GM19238 (cell line): Measurements from ENCODE around the gene BBIP1.
"Not testable (repeated sequence)": the region's sequence is repeated elsewhere in the genome, so short reads cannot be mapped to it uniquely, and the experiment has no call there.

Experiments
- DNase-seq: peaks from one replicate; pipeline ENCODE4 v3.0.0; 2011; ENCODE audit warnings: low spot score; ENCODE audit not compliant: insufficient read length

The BBIP1 gene

DNA sequence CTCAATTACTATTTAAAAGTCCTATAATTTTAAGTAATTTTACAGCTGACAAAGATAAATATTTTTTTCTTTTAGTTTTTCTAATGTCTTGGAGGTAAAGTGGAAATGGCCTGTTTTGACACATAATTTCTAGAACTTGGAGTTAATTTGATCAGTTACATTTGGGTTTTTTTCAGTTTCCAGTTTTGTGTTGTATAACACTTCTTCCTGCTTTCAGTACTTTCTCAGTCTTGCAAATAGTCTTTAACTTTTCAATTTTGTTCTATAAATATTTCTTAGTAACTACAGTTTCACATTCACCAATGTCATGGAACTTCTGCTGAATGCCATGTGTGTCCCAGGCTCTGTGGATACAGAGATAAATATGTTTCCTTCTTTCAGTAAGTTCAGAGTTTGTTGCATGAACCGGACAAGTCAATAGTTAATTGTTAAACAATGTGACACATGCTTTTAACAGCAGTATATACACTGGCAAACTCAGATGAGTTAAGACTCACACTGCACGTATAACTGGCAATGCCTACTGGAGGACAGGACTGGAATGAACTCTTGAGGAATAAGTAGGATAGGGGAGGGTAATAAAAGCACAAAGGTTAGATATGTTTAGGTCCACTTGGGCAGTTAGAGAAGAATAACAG is 5.0 kb upstream of the BBIP1 start:
- no peak for DNase-seq

DNA sequence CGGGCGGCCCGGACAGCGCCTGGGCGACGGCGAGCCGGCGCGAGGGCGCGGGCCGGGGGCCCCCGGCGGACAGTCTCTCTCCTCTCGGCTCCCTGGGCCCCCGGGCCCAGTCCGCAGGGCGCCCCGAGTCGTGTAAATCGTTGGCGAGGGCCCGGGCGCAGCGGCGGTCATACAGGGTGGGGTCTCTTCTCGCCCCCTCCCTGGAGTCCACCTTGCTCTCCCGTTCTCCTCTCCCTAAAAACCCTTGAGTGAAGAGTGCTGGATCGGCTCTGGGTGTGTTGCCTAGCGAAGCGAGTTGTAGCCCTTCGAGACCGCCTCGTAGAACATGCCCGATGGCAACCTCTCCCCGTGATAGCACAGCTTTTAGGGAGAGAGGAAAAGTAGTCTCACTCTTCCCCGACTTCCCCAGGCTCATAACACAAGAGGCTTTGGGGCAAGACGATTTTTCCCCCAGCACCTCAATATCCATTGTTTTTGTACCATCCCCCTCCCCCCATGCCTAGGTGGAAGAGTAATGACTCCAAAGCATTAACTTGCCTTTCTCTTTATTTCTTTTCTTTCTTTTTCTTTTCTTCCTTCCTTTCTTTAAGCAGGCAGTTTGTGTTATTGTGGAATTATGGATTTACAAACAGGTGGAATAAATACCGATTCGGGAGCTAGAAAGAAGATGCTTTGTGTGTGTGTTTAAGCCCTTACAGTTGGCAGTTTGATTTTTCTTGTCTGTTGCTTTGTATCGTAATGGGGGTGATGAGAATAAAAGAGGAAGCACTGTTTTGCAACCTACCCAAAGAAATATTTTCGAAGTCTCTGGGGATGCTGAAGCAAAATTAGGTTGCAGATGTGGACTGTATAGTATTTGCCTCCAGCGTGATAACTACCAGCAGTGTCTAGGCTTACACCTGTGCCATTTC is 1.2 kb upstream of the BBIP1 start:
- peak; percentile 7 for DNase-seq

DNA sequence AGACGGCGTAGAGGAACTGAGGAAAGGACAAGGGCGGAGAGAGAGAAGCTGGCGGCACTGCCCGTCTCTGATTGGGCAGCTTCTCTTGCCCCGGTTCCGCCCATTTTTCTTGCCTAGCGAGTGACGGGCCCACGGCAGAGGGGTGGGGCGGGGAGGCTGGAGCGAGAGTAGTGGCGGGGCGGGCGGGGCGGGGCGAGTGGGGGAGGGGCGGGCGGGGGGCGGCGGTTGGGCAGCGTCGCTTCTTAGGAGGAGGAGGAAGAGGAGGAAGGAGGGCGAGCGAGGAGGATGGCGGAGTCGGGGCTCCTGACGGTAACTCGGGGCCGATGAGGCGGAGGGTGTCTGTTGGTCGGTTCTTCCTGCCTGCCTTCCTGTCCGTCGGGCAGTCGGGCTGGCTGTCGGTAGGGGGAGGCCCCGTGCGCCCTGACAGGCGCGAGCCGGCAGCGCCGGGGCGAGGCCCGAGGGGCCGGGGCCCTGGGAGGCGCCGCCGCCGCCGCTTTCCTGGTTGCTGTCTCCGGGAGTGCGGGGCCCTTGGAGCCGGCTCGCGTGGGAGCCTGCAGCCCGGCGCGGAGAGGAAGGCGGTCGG is 460 bp upstream of the BBIP1 start, which contains the start of gene SHOC2:
TSS of gene SHOC2 (plus strand) at position 256 of the 583 bp plus-strand sequence. CDS start 44,755 bp downstream, outside the sequence.
- DNase-seq, result peak; percentile 70

DNA sequence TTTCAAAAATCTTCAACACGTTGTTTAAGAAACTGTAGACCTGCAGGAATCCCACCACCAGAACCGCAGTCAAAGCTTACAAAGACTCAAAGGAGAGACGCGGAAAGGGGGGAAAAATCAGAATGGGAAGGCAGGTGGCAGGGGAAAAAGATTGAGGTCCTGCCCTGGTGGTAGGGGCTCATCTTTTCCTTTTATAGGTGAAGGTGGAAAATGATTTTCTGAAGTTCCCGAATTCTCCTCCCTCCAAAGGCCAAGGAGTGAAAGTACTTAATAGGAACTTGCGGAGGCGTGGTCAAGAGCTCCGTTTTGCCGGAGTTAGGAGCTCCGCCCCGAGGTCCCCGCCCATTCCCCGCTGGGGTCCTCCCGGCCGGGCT is 724 bp downstream of the BBIP1 start:
- no peak for DNase-seq

DNA sequence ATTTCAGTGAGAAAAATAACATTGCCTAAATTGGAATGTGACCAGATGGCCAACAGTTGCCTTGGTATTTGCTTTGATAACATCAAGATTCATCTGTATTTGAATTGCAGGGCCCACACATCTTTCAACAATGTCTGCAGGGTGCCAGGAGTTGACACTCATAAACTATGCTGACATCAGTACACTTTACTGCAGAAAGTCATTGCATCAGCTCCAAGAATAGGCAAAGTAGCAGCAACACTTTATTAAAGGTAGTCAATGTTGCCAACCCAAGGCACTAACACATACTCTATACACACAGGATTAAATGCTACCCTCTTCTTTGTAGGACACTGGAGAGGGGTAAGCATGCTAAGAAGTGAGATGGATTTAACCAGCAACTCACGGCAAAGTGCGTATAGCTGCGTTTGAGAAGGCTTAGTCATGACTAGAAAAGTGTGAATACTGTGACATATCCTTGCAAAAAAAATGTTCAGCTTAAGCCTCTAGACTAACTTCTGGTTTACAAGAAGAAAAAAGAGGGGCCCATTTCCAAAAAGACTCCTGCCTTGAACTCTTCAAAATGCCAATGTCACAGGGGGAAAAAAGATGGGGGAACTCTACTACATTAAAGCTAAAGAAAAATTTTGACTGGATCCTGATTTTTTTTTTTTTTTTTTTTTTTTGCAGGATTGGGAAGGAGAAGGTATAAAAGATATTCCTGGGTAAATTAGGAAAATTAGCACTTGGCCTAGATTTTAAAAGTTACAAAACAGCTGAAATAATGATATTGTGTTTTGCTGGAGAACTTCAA is 2.2 kb downstream of the BBIP1 start:
- no peak for DNase-seq

DNA sequence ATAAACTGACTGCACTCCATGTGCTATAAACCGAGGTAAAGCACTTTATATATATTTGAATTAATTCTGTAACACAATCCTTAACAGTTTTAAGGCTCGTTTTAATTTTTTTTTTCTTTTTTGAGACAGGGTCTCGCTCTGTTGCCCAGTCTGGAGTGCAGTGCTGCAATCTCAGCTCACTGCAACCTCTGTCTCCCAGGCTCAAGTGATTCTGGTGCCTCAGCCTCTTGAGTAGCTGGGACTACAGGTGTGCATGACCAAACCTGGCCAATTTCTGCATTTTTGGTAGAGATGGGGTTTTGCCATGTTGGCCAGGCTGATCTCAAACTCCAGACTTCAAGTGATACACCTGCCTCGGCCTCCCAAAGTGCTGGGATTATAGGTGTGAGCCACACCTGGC is 3.4 kb downstream of the BBIP1 start:
- not testable (repeated sequence) for DNase-seq

DNA sequence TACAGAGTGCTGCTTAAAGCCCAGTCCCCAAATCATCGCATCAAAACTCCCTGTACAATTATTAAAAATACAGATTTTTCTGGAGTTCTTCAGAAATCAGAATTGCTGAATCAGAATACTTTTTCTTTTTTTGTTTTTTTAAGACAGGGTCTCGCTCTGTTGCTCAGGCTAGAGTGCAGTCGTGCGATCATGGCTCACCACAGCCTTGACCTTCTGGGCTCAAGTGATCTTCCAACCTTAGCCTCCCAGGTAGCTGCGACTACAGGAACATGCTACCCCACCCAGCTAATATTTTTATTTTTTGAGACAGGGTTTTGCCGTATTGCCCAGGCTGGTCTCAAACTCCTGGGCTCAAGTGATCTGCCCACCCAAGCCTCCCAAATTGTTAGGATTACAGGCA is 3.9 kb downstream of the BBIP1 start:
- no peak for DNase-seq

DNA sequence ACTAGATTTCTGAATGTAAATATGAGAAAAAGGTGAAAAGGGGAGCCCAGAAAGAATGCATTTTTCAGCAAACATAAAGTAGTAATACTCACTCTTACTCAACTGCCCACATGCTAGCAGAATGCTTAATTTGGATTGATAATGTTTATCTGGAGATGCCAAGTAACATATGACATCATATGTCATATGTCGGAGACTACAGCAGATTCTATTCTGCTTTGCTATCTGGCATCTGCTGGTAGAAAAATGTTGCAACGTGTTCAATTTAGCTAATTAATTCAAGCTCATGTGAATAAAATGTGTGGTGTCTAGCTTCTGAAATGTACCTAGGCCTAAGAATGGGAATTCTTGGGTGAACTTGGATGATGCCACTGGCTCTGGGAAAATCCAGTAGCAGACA is 4.5 kb downstream of the BBIP1 start:
- DNase-seq, result no peak

DNA sequence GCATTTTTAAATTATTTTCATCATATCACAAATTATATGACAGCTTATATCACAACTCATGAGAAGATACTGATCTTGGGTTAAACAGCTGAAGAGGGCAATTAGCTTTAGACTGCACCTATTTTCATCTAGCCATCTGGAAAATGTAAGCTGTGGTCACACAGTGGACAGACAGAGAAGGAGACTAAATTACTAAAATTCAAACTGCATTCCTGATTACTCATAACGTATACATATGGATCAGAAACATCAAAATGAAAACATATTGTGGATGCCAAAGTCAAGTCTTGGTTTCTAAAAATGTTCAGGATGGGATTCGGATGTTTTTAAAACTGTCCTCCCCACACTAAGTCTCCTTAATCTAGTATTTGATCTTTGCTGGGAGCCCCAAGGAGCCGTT is 6.6 kb downstream of the BBIP1 start:
- DNase-seq, result no peak

DNA sequence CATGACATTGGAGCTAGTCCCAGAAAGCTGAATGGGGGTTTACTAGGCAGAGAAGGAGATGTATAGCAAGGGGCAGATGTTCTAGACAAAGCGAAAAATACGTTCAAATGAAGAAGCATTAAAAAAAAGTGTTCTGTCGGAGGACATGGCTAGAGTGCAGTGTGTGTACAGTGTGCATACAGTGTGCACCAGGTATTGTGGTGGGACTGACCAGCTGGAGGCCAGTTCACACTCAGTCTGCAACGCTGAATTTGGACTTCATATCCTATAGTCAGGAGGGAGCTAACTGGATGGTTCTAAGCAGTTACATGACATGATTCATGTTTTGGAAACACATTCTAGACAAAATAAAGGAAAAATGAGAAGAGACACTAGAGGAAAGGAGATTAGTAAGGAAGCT is 8.8 kb downstream of the BBIP1 start:
- DNase-seq, result no peak

DNA sequence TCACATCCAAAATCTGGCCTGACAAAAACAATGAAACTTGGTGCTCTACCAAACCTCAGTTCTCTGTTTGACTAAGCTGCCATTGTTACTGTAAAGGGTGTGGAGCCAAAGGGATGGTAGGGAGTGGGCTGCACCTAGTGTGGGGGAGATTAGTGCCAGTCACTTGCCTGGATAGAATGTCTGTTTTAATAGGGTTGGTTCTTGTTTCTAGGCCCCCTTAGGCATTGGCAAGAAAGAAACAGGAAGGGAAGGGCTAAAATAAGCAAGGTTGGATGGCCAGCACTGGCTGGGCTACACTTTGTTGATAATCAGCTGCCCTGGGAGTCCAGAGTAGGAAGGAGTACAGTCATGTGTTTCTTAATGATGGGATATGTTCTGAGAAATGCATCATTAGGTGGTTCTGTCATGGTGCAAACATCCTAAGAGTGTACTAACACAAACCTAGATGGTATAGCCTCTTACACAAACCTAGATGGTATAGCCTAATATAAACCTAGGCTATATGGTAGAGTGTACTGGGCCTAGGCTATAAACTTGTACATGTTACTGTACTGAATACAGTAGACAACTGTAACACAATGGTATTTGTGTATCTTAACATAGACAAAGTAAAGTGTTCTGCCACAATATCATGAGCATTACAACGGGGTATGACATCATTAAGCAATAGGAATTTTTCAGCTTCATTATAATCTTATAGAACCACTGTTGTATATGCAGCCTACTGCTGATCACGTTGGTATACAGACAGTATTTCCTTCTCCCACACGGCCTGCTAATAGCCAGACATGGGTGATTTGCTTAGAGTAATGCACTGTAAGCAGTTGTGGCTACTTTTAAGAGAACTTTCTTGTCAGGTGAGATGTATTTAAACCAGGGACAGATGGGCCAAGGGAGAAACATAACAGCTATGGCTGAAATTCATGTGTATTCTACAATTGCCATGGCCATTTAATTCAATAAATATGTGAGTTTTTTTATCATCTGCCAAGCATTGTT is 15.4 kb downstream of the BBIP1 start:
- no peak for DNase-seq

DNA sequence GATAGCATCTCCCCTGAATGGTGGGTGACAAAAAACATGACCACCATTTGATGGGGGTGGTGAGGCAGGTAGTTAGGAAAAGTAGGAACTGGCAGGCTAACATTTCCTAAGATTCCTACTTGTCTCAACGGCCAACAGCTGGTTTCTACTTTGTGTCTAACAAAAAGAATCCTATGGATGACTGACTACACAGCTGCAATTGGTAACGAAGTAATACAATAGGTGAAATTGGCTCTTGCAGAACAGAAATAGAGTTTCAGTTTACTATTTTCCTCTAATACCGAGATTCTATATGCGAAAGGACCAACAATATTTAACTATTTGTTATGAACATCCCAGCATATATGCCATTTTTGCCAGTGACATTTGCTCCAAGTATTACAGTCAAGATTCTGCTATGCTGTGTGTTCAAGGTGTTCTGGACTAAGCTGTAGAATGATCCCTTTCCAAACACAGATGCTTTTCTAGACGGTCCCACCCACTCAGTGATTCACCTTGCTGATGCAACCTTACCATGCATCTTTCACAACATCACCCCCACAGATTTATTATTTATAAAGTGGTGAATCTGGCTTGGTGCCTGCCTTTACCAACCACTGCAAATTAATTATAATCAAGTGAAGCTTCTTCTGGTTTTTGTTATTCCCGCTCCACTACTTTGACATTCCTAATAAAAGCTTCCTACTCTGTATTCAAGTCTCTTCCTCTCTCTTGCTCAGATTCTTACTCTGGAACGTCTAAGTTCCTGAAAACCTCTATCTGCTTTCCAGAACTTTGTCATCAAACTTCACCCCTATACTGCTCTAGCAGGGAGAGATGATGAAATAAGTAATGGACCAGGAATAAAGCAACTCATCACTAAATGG is 16.8 kb downstream of the BBIP1 start:
- DNase-seq, result no peak

DNA sequence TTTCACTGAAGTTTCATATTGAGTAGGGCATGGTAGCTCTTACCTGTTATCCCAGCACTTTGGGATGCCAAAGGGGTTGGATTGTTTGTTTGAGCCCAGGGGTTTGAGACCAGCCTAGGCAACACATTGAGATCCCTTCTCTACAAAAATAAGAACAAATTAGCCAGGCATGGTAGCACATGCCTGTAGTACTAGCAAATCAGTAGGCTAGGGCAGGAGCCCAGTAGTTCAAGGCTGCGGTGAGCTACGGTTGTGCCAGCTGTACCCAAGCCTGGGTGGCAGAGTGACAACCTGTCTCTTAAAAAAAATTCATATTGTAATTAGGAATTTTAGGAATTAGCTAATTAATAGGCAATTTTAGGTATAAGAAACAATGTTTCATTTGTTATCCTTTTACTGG is 18.0 kb downstream of the BBIP1 start:
- DNase-seq, result no peak

DNA sequence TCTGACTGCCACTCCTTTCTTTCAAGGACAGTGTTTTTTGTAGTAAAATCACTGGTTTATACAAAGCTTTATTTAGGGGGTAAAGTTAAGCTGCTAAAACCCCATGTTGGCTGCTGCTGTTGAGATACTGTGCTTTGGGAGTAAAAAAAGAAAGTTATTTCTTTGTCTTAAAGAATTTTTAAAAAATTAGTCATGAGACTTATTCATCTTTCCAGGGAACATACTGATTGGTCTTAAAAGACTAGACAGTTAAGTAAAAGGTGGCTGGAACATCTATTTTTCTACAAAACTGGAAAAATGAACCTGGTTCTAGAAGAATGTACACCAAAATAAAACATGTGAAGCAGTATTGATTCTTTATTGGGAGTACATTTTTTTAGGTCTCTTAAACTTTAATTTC is 20.6 kb downstream of the BBIP1 start:
- DNase-seq, result no peak

DNA sequence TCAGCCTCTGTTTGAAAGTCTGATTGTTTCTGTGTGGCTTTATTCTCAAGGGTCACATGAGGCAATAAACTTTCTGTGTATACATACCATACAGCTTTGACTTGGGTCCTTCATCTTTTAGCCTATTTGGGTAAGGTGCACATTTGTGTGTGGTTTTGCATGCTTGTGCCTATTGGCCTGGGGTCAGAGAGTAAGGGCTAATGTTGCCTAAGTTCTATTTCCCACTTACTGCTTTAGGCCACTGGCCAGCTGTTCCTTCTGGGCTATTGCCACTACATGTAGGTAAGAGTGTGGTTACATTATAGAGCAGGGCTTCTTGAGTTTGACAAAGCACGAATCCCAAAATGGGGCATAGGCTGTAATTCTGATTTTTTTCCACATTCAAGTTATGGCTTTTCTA is 21.8 kb downstream of the BBIP1 start:
- DNase-seq, result no peak

DNA sequence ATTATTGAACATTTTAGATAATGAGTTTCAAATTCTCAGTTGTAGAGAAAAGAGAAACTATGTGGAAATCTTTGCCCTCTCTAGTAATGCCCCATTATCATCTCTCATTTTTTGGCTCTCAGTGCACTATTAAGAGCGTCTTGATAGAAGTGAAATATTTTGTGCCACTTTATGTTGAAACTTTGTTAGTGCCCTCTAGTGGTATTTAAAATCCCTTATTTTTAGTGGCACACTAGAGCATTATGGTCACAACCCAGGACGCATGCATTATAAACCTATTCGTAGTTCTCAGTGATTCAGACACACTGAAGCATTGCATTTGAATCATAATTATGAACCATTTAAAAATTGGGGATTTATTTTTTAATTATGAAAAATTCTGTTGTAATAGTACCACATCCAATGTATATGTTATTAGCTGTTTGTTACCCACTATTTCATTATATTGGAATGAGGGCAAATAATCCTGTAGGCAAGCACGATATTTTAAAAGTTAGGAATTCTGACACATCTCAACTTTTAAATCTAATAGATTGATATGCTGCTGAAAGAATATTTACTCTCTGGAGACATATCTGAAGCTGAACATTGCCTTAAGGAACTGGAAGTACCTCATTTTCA is 25.3 kb downstream of the BBIP1 start:
- no peak for DNase-seq

DNA sequence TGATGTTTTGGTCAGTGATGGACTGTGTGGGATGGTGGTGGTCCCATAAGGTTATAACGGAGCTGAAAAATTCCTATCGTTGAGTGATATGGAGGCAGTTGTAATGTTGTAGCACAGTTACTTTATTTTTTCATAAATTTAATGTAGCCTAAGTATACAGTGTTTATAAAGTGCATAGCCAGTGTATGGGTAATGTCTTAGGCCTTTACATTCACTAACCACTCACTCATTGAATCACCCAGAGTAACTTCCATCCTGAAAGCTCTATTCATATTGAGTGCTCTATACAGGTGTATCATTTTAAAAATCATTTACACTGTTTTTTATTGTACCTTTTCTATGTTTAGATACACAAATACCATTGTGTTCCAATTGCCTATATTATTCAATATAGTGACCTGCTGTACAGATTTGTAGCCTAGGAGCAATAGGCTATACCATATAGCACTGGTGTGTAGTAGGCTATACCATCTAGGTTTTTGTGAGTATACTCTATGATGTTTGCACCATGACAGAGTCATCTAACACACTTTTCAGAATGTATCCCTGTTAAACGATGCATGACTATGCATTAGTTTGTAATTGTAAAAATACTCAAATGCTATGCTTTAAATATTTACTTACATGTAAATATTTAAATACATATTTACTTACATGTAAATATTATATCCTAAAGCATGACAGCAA is 26.2 kb downstream of the BBIP1 start:
- no peak for DNase-seq

DNA sequence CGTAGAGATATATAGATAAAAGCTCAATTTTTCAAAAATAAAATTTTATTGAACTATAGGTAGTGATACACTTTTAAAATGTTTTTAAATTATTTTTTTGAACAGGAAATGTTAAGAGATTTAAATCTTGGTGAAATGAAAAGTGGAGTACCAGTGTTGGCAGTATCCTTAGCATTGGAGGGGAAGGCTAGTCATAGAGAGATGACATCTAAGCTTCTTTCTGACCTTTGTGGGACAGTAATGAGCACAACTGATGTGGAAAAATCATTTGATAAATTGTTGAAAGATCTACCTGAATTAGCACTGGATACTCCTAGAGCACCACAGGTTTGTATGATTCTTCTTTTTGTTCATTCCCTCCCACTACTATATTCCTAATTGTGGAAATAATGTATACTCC is 31.4 kb downstream of the BBIP1 start:
- no peak for DNase-seq
